GM23338 (cell line): ENCODE measurements around the gene YIPF5. TPM values are rescaled to one million over a fixed set of nuclear protein-coding genes. Genes with fewer than 3 reads are reported as not detected.

Experiments used
- ATAC-seq: fragments of 200-7000 bp; cut with Tn5 transposase; 3 replicates; pipeline ENCODE4 v1.9.1; 2020
- DNase-seq: peaks from one replicate; pipeline ENCODE4 v3.0.0-alpha.2; 2015; ENCODE audit warnings: low spot score
- H2AFZ ChIP-seq: fragments of 200-600 bp; sonication (generic); 2 replicates; pipeline ENCODE4 v1.8.0; 2016; ENCODE audit warnings: antibody characterized with exemption, mild to moderate bottlenecking, moderate library complexity
- H3F3A ChIP-seq: fragments of 200-600 bp; sonication (generic); replicated peaks from 2 replicates; pipeline ENCODE4 v1.8.0; 2017; ENCODE audit warnings: antibody characterized with exemption, mixed run types, low read depth
- H3K27ac ChIP-seq: fragments of 200-600 bp; sonication (generic); 2 replicates; pipeline ENCODE4 v1.6.1; 2016; ENCODE audit warnings: low read depth
- H3K27me3 ChIP-seq: fragments of 200-600 bp; sonication (generic); 2 replicates; pipeline ENCODE4 v1.8.0; 2016; ENCODE audit warnings: mild to moderate bottlenecking, mixed run types, moderate library complexity; ENCODE audit not compliant: insufficient read depth
- H3K36me3 ChIP-seq: fragments of 200-600 bp; sonication (generic); 2 replicates; pipeline ENCODE4 v1.8.0; 2016; ENCODE audit warnings: mild to moderate bottlenecking; ENCODE audit not compliant: insufficient read depth
- H3K4me1 ChIP-seq: fragments of 200-600 bp; sonication (generic); 2 replicates; pipeline ENCODE4 v1.8.0; 2016; ENCODE audit warnings: mild to moderate bottlenecking, moderate library complexity; ENCODE audit not compliant: insufficient read depth
- H3K4me2 ChIP-seq: fragments of 200-600 bp; sonication (generic); 2 replicates; pipeline ENCODE4 v1.7.1; 2017; ENCODE audit warnings: mixed run types
- H3K4me3 ChIP-seq: fragments of 200-600 bp; sonication (generic); 2 replicates; pipeline ENCODE4 v1.6.1; 2016; ENCODE audit warnings: mixed run types
- H3K79me2 ChIP-seq: fragments of 200-600 bp; sonication (generic); replicated peaks from 2 replicates; pipeline ENCODE4 v1.8.0; 2017; ENCODE audit warnings: mild to moderate bottlenecking; ENCODE audit not compliant: insufficient read depth
- H3K9me2 ChIP-seq: fragments of 200-600 bp; sonication (generic); 2 replicates; pipeline ENCODE4 v1.8.0; 2017; ENCODE audit not compliant: insufficient read depth
- H4K20me1 ChIP-seq: fragments of 200-600 bp; sonication (generic); replicated peaks from 2 replicates; pipeline ENCODE4 v1.8.0; 2017; ENCODE audit warnings: mild to moderate bottlenecking; ENCODE audit not compliant: insufficient read depth
- H3K27ac Mint-ChIP-seq: 2 replicates; pipeline ENCODE4 v1.8.0; 2020; ENCODE audit warnings: inconsistent platforms, mild to moderate bottlenecking, moderate library complexity, mixed read lengths
- H3K27me3 Mint-ChIP-seq: 3 replicates; pipeline ENCODE4 v1.8.0; 2022; ENCODE audit warnings: low read depth, mild to moderate bottlenecking, moderate library complexity, mixed read lengths, inconsistent platforms; ENCODE audit not compliant: insufficient read depth, poor library complexity
- H3K36me3 Mint-ChIP-seq: 3 replicates; pipeline ENCODE4 v1.8.0; 2021; ENCODE audit warnings: low read depth, mild to moderate bottlenecking, inconsistent platforms, moderate library complexity, mixed read lengths
- H3K4me1 Mint-ChIP-seq: 3 replicates; pipeline ENCODE4 v1.8.0; 2020; ENCODE audit warnings: mild to moderate bottlenecking, inconsistent platforms, mixed read lengths
- H3K4me3 Mint-ChIP-seq: 3 replicates; pipeline ENCODE4 v1.8.0; 2021; ENCODE audit warnings: moderate library complexity, mild to moderate bottlenecking, inconsistent platforms, mixed read lengths
- H3K9me3 Mint-ChIP-seq: 3 replicates; pipeline ENCODE4 v1.8.0; 2020; ENCODE audit warnings: moderate library complexity, mild to moderate bottlenecking, inconsistent platforms, mixed read lengths
- CREB1 ChIP-seq: fragments of 250-450 bp; sonication (Bioruptor Pico); IDR thresholded peaks from 2 replicates; pipeline ENCODE4 v1.5.0; 2020; ENCODE audit warnings: low read depth, mild to moderate bottlenecking, moderate library complexity
- CTCF ChIP-seq, 2 experiments: fragments of 200-600 bp in 1 of 2; sonication (generic) in 1 of 2; conservative IDR thresholded peaks; 2 replicates each; pipeline versions ENCODE4 v1.5.1 to v1.6.1; 2016 to 2017; ENCODE audit warnings: antibody characterized with exemption in 2 of 2, low read depth in 2 of 2, mild to moderate bottlenecking in 2 of 2, moderate library complexity in 1 of 2
- ETS1 ChIP-seq: IDR thresholded peaks from 2 replicates; pipeline ENCODE4 v1.6.1; 2016; ENCODE audit warnings: antibody characterized with exemption
- EZH2 ChIP-seq: fragments of 200-600 bp; sonication (generic); IDR thresholded peaks from one replicate; pipeline ENCODE4 v1.8.0; 2017; ENCODE audit warnings: antibody characterized with exemption, mild to moderate bottlenecking, low read depth; ENCODE audit not compliant: unreplicated experiment
- EZH2phosphoT487 ChIP-seq: fragments of 200-600 bp; sonication (generic); IDR thresholded peaks from one replicate; pipeline ENCODE4 v1.8.1; 2018; ENCODE audit warnings: antibody characterized with exemption; ENCODE audit not compliant: unreplicated experiment
- POLR2AphosphoS5 ChIP-seq: IDR thresholded peaks from 2 replicates; pipeline ENCODE4 v1.6.1; 2016; ENCODE audit warnings: antibody characterized with exemption, low read depth
- REST ChIP-seq: IDR thresholded peaks from one replicate; pipeline ENCODE4 v1.6.1; 2018; ENCODE audit warnings: antibody characterized with exemption; ENCODE audit not compliant: unreplicated experiment
- STAT1 ChIP-seq: IDR thresholded peaks from one replicate; pipeline ENCODE4 v1.6.1; 2016; ENCODE audit warnings: antibody characterized with exemption; ENCODE audit not compliant: unreplicated experiment
- ZNF114 ChIP-seq: fragments of 250-450 bp; sonication (Bioruptor Pico); IDR thresholded peaks from 2 replicates; pipeline ENCODE4 v1.5.0; 2020; ENCODE audit warnings: mild to moderate bottlenecking, moderate library complexity
- polyA plus RNA-seq: library from polyadenylated mRNA; unstranded; fragments of >200 nt; fragmentation: Nextera tagmentation; extraction: Ambion mirVana; gene quantifications from 2 replicates; pipeline ENCODE4 v1.2.1, GENCODE V29; 2016
- total RNA-seq: library from RNA; depleted of rRNA; stranded (reverse); fragments of >200 nt; shearing (Covaris generic); gene quantifications from 2 replicates; pipeline ENCODE4 v1.2.3, GENCODE V29; 2014

YIPF5 gene
- total and polyA plus RNA-seq, 2 experiments from 2014 or later = 28.1 to 46.5 TPM

GRCh38 chr5:144205141-144205551, 34.7 kb upstream of the YIPF5 start (continued):
- TF ChIP-seq CTCF (conservative IDR thresholded peaks at IDR 0.05; ENCODE audit: low read depth in 2 of 2) = no peak; a peak in 1 of 4 replicates
- TF ChIP-seq EZH2 = no peak
- TF ChIP-seq EZH2phosphoT487 = no peak
- TF ChIP-seq REST = no peak
- no peak for TF ChIP-seq ETS1
- no peak for TF ChIP-seq CREB1
- TF ChIP-seq STAT1 = no peak
- TF ChIP-seq ZNF114 (CRISPR knock-in tag) = no peak

- Mint-ChIP-seq H3K27ac (no peak overlapping the region), H3K4me3 (peak overlapping the region; percentile 71), H3K36me3 (no peaks in the 10 kb centered on the region)
Observed at GRCh38 chr5:144203750-144204596, 33.5 kb upstream of the YIPF5 start.

More at GRCh38 chr5:144203750-144204596, 33.5 kb upstream of the YIPF5 start:
- H4K20me1 ChIP-seq = no peaks in the 10 kb centered on the region; the same call in 1 of the 2 replicates
- DNase-seq (peak; percentile 86), ATAC-seq (peak; percentile 58)
- peaks cover 16% of the 10 kb centered on the region for H3K4me1 Mint-ChIP-seq
- no peaks in the 10 kb centered on the region for H3K9me3 Mint-ChIP-seq
- peak overlapping the region; percentile 83 for H3K4me2 ChIP-seq
- H3K27me3 ChIP-seq = peaks cover 19% of the 10 kb centered on the region
- H3K36me3 ChIP-seq = no peaks in the 10 kb centered on the region
- H3K79me2 ChIP-seq = no peaks in the 10 kb centered on the region
- no peak overlapping the region for H3K27ac ChIP-seq
- H3K4me3 ChIP-seq = no peak overlapping the region
- H3K27me3 Mint-ChIP-seq = peaks cover 8% of the 10 kb centered on the region
- no peaks in the 10 kb centered on the region for H3F3A ChIP-seq
- TF ChIP-seq POLR2AphosphoS5 = no peak
- peak; percentile 85 to 98 for TF ChIP-seq CTCF (conservative IDR thresholded peaks at IDR 0.05; ENCODE audit: low read depth in 2 of 2)
- peaks cover 6% of the 10 kb centered on the region for H3K4me1 ChIP-seq
- no peak overlapping the region for H2AFZ ChIP-seq
- no peaks in the 10 kb centered on the region for H3K9me2 ChIP-seq
